Pancreas (tissue), 10 donors: ENCODE results near the gene HDAC4. TPM values are rescaled to one million over a fixed set of nuclear protein-coding genes. Genes with fewer than 3 reads are reported as not detected.

Source experiments
- ATAC-seq, 4 donors: fragments of 200-7000 bp; cut with Tn5 transposase; one replicate each; pipeline versions ENCODE4 v1.8.0 to v1.9.1; 2020; ENCODE audit warnings: mild to moderate bottlenecking in 4 of 4, moderate library complexity in 4 of 4
- DNase-seq, 6 donors: peaks; one replicate each; pipeline ENCODE4 v3.0.0-alpha.2; 2020
- FAIRE-seq: peaks from 2 replicates; lab custom pipeline; 2012; peaks lifted over from hg19 to GRCh38; lab: Jason Lieb, UNC
- H3K27ac ChIP-seq, 4 donors: fragments of 200-600 bp; sonication (generic); 1 replicate in 3 of 4; 2 replicates in 1 of 4; pipeline versions ENCODE4 v1.5.0 to v1.8.0; 2020
- H3K27me3 ChIP-seq, 4 donors: fragments of 200-600 bp; one replicate each; pipeline ENCODE4 v1.8.0; 2021
- H3K36me3 ChIP-seq, 3 donors: fragments of 200-600 bp; sonication (generic) in 1 of 3; one replicate each; pipeline versions ENCODE4 v1.5.0 to v1.8.0; 2020 to 2021
- H3K4me1 ChIP-seq, 3 donors: fragments of 200-600 bp; one replicate each; pipeline ENCODE4 v1.8.0; 2021
- H3K4me3 ChIP-seq, 4 donors: fragments of 200-600 bp; sonication (generic) in 2 of 4; one replicate each; pipeline versions ENCODE4 v1.5.0 to v1.8.0; 2020 to 2021
- H3K9me3 ChIP-seq, 4 donors: fragments of 200-600 bp; one replicate each; pipeline ENCODE4 v1.8.0; 2021
- WGBS, 2 donors: extraction: QIAGEN DNeasy Blood & Tissue Kit; methylation state at CpG; one replicate each; pipeline ENCODE4 v1.1.7; 2013; 5-methylcytosine and 5-hydroxymethylcytosine counted together
- intact Hi-C, 3 donors: fragments of 100-400 bp; cut with DNase I; formaldehyde crosslinking; loops; one replicate each; pipeline versions ENCODE4 v1.11.1 to v1.14.2; 2022
- polyA plus RNA-seq, 2 donors: library from polyadenylated mRNA; stranded (reverse); fragments of 200-250 nt; gene quantifications; one replicate each; pipeline ENCODE4 v1.2.3, GENCODE V29; 2013
- total RNA-seq, 6 donors: library from RNA; stranded (reverse); fragmentation: NEBNext Ultra II Directional in 4 of 6; extraction: Animal tissue kit (Norgen Biotek cat#: 25700) in 4 of 6; gene quantifications; one replicate each; pipeline versions ENCODE4 v1.2.1 to v1.2.4, GENCODE V29; 2021 to 2023
- TF ChIP-seq, protein P1 (sequence below), 4 donors: fragments of 200-600 bp; sonication (generic) in 3 of 4; IDR thresholded peaks; one replicate each; pipeline versions ENCODE4 v1.5.0 to v1.8.0; 2021; ENCODE audit warnings: antibody characterized with exemption in 4 of 4
- donor health status: healthy with polysubstance abuse.
- donor health status: DM: no; HTN: no; CAD: no; lungs with moderate emphysema.
- donor health status: DM: no; HTN: no; CAD: no.
- donor health status: control.
- donor health status: control.
- donor health status: Bipolar disorder and iron deficiency.
- donor health status: DM: yes; HTN: yes; CAD: no.
- donor health status: DM: no; HTN: no; CAD: no.
- donor health status: DM: no; HTN: no; CAD: no.
- donor health status: DM: yes; HTN: yes; CAD: no.

HDAC4 gene
- total and polyA plus RNA-seq, 8 donors, result 8.2 to 31.8 (median 16.6) TPM

DNA sequence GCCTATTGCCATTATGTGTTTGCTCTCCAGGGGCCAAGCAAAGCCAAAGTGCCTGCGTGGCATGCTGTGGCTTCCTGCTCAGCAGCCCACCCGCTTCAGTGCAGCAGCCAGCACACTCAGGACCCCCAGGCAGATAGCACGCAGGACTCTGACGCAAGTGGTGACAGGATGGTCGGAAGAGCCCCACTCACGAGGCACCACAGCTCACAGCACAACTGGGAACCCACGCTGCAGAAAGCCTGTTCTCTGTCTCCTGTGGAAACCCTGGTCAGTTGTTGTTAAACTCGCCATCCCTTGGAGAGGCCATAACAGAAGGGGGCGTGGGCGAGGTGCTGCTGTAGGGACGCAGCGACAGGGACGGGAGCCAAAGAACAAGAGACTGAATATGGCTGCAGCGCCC is 76.4 kb downstream of the HDAC4 start:
- intact Hi-C loops, result no loop called here
- FAIRE-seq (no peak), DNase-seq (peak in 1 of 6 donors; percentile 10), ATAC-seq (no peak)
- 87 to 93% methylated on average over 14 of the region's 14 CpGs for WGBS, 2 donors
- TF ChIP-seq, protein P1, sequence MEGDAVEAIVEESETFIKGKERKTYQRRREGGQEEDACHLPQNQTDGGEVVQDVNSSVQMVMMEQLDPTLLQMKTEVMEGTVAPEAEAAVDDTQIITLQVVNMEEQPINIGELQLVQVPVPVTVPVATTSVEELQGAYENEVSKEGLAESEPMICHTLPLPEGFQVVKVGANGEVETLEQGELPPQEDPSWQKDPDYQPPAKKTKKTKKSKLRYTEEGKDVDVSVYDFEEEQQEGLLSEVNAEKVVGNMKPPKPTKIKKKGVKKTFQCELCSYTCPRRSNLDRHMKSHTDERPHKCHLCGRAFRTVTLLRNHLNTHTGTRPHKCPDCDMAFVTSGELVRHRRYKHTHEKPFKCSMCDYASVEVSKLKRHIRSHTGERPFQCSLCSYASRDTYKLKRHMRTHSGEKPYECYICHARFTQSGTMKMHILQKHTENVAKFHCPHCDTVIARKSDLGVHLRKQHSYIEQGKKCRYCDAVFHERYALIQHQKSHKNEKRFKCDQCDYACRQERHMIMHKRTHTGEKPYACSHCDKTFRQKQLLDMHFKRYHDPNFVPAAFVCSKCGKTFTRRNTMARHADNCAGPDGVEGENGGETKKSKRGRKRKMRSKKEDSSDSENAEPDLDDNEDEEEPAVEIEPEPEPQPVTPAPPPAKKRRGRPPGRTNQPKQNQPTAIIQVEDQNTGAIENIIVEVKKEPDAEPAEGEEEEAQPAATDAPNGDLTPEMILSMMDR (IDR thresholded peaks at IDR 0.05), result no peak
- H3K4me1 ChIP-seq, result peaks cover 0 to 30% (median 9%) of the 10 kb centered on the region in 3 donors
- H3K36me3 ChIP-seq, result no peaks in the 10 kb centered on the region
- H3K27me3 ChIP-seq, result no peaks in the 10 kb centered on the region
- no peaks in the 10 kb centered on the region for H3K9me3 ChIP-seq
- no peak overlapping the region for H3K4me3 ChIP-seq
- no peak overlapping the region for H3K27ac ChIP-seq

DNA sequence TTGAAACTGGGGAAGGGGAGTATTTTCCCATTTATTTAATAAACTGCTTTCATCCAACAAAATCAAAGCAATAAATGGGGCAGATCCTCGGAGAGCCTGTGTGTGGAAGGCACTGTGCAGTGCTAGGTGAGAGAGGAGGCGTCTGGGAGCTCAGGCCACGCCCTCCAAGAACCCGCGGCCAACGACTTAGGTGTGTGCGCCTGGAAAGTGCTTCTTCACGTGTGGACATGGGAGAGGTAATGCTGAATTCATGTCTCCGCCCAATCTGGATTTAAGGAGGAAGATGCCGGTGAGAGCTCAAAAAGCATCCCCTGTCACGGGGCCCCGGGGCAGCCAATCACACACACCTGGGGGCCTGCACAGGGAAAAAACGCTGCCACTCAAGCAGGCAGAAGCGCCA is 77.4 kb downstream of the HDAC4 start:
- no peak overlapping the region for H3K4me3 ChIP-seq
- DNase-seq (peak in 2 of 6 donors; percentile 10 to 15), ATAC-seq (no peak), FAIRE-seq (no peak)
- no peaks in the 10 kb centered on the region for H3K27me3 ChIP-seq
- H3K36me3 ChIP-seq, result no peaks in the 10 kb centered on the region
- intact Hi-C loops, result no loop called here
- 93 to 94% methylated on average over 14 of the region's 14 CpGs for WGBS, 2 donors
- peaks cover 0 to 20% (median 4%) of the 10 kb centered on the region in 3 donors for H3K4me1 ChIP-seq
- H3K27ac ChIP-seq, result no peak overlapping the region
- no peaks in the 10 kb centered on the region for H3K9me3 ChIP-seq
- TF ChIP-seq, protein P1 (IDR thresholded peaks at IDR 0.05), result no peak

DNA sequence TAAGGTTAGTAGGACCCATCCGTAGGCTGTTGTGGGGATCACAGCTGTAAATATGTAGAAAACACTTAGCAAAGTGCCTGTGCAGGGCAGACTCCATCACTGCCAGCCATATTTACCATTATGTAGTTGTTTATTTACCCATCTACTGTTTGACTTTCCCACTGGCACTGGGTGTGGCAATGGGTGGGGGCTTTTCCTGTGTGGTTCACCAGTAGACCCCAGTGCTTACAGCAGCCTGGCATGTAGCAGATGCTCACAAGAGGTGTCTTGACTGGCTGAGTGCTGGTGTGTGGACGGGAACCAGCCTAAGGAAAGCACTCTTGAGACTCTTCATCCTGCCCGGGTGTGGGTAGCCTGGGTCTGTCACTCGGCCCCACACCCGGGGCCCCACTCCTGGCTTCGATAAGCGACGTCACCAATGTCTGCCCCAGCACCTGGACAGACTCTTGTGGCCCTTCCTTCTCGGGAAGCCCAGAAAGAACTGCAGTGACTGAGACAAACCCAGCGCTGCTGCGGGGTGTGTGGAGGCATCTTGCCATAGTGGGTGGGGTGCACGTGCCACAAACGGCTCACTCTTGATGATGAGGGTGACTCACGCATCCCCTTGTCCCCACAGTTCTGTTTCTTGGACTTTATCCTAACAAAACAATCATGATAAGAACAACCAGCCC is 78.3 kb downstream of the HDAC4 start:
- no peak for ATAC-seq

DNA sequence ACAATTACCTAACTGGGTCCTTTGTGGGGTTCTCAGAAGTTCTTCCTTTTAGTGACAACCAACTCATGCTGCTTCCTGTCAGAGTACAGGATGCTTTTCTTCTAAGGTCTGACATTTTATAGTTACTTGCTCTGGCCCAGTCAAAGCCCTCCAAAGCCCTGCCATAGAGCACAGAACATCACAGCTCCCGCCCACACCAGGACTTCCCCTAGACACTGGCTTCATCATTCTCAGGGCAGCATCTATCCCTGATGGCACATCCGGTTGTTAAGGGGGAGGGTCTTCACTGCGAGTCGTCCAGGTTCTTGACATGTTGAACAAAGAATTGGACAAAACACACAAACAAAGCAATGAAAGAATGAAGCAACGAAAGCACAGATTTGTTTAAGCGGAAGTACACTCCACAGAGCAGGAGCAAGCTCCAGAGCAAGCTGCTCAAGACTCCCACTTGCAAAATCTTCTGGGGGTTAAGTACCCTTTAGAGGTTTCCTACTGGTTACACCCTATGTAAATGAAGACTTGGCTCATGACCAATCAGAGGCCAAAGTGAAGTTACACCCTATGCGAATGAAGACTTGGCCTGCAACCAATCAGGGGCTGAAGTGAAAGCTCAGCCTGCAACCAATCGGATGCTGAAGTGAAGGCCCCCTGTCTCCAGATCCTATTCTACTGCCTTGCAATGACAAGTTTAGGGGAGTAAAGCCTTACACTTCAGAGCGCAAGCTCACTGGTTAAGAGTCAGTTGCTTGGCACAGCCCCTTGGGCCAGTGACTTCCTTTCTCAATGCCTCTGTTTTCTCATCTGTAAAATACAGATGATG is 79.0 kb downstream of the HDAC4 start:
- H3K4me3 ChIP-seq, result no peak overlapping the region
- no peaks in the 10 kb centered on the region for H3K27me3 ChIP-seq
- TF ChIP-seq, protein P1 (IDR thresholded peaks at IDR 0.05), result no peak
- 93 to 95% methylated on average over 9 of the region's 9 CpGs for WGBS, 2 donors
- FAIRE-seq (no peak), ATAC-seq (no peak), DNase-seq (peak in 2 of 6 donors; percentile 8 to 10)
- H3K27ac ChIP-seq, result no peak overlapping the region
- peaks cover 0 to 7% (median 4%) of the 10 kb centered on the region in 3 donors for H3K4me1 ChIP-seq
- intact Hi-C loops, result no loop called here
- no peaks in the 10 kb centered on the region for H3K36me3 ChIP-seq
- no peaks in the 10 kb centered on the region for H3K9me3 ChIP-seq

More for the DNA sequence above, 78.3 kb downstream of the HDAC4 start:
- H3K9me3 ChIP-seq, result no peaks in the 10 kb centered on the region
- DNase-seq (peak in 2 of 6 donors; percentile 8 to 16), FAIRE-seq (no peak)
- intact Hi-C loops, result no loop called here
- no peak overlapping the region for H3K27ac ChIP-seq
- H3K27me3 ChIP-seq, result no peaks in the 10 kb centered on the region
- 71 to 75% methylated on average over 14 of the region's 14 CpGs for WGBS, 2 donors
- no peak overlapping the region for H3K4me3 ChIP-seq
- TF ChIP-seq, protein P1 (IDR thresholded peaks at IDR 0.05), result no peak
- no peaks in the 10 kb centered on the region for H3K36me3 ChIP-seq
- peaks cover 0 to 11% (median 4%) of the 10 kb centered on the region in 3 donors for H3K4me1 ChIP-seq
